ENCODE data around the gene MTFMT.

MTFMT gene

DNA sequence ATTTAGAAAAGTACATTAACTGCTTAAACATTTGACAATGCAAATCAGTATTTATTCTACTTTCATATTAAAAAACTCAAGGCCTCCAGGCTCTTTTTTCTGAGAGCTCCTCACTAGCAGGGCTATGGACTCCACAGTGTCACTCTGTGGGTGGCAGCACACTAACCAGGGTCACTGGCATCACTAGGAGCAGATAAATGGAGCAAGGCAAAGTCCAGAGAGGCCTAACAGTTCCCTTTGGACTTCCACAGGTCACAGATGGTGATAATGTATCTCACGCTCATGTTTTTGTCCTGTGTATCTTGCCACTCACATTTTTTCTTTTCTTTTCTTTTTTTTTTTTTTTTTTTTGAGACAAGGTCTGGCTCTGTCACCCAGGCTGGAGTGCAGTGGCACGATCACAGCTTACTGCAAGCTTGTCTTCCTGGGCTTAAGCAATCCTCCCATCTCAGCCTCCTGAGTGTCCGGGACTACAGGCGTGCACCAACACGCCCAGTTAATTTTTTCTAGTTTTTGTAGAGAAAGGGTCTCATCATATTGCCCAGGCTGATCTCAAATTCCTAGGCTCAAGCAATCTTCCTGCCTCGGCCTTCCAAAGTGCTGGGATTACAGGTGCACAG, 47.5 kb downstream of the MTFMT start:
- DNase-seq, result no peak

DNA sequence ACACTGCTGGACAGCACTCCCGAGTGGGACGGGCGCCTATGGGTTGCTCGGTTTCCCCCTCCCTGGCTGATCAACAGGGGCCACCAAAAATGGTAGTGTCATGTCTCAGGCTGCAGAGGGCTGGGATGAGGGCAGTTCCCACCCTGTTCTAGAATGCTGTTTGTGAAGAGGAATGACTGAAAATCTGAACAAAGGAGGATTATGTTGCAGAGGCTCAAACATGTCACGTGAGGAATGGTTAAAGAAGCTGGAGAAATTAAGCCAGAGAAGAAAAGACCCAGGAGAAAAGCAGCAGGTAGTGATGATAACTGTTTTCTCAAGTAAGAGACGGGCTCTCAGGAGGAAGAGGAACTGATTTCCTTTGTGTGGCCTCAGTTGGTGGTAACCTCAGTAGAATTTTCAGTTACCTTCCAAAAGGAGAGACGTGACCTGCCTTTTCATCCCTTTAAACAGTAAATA, 50.2 kb downstream of the MTFMT start:
- DNase-seq, result no peak

DNA sequence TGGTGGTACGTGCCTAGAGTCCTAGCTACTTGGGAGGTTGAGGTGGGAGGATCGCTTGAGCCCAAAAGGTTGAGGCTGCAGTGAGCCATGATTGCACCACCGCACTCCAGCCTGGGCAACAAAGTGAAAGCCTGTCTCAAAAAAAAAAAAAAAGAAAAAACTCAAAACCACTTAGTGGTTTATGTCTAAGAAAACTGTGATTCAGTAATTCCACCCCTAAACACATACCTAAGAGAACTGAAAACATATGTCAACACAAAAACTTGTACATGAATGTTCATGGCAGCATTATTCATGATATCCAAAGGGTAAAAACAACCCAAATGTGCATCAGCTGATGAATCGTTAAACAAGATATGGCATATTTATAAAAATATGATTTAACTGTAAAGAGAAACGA, 54.0 kb downstream of the MTFMT start:
- no peak for DNase-seq

DNA sequence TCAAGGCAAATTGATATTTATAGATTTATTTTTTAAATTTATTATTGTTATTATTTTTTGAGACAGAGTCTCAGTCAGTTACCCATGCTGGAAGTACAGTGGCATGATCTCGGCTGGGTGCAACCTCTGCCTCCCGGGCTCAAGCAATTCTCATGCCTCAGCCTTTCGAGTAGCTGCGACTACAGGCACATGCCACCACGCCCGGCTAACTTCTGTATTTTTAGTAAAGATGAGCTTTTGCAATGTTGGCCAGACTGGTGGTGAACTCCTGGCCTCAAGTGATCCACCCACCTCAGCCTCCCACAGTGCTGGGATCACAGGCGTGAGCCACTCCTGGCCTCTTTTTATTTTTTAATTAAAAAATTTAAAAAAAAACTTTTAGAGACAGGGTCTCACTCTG, 58.7 kb downstream of the MTFMT start:
- no peak for DNase-seq

DNA sequence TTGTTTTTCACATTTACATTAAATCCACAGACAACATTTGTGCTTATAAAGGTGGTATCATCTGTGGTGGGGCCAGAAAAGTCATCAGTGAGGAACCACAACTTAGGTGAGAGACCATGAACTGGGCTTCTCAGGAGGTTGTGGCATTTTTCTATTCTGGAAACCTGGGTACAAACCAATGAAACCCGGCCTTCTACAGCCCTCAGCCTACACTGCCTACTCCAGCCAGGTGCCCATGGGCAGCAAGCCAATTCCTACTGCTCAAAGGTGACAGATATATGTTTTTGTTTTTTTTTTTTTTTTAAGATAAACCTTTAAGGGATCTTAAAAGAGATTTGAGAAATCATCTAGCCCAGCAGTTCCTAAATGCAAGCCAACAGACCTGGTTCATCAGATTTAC, 60.0 kb downstream of the MTFMT start:
- DNase-seq, result no peak

DNA sequence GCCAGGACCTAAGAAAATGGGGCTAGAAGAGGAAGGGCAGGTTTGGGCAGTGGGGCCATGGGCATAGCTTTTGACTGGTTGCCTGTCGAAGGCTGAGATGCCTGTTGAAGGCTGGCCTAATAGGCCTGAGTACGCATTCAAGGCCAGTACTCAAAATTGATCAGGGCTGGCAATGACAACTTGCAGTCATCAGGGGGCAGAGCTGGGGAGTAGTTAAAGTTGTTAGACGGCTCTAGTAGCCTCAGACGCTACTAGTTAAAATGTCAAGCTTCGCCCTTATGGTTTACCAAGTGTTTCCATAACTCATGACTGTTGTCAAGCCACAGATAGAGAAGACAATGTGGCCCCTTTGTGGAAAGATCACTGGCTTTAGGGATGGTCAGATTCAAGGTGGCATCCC, 68.4 kb downstream of the MTFMT start:
- no peak for DNase-seq

DNA sequence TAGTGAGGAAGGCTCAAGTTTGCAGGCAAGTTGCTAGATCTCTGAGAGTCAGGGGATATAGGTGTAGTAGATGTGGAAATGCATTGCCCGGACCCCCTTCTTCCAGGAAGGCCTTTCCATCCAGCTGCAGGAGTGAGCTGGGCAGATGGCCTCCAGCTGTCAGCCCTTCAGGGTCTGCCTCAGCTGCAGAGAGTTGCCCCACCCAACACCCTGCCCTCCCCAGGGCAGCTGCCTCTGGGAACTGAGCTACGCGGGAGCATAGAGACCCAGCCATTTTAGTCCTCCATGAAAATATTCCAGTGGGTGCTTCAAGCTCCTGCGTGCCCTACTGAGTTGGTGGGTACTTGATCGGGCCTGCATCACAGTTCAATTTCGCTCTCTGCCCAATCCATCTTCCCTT, 69.3 kb downstream of the MTFMT start:
- no peak for DNase-seq

DNA sequence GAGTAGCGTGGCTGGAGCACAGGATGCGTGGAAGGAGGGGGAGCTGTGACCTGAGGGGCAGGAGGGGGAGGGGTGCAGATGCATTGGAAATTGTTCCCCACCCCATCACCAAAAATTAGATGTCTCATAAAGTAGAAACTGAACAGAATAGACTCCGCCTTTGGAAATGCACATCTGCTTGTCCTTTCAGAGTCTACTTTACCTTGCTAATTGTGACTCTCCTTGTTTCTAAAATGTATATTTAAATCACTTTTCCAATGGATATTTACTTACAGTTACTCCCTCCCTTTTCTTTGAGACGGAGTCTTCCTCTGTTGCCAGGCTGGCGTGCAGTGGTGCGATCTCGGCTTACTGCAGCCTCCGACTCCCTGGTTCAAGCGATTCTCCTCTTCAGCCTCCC, 70.3 kb downstream of the MTFMT start:
- DNase-seq, result no peak

DNA sequence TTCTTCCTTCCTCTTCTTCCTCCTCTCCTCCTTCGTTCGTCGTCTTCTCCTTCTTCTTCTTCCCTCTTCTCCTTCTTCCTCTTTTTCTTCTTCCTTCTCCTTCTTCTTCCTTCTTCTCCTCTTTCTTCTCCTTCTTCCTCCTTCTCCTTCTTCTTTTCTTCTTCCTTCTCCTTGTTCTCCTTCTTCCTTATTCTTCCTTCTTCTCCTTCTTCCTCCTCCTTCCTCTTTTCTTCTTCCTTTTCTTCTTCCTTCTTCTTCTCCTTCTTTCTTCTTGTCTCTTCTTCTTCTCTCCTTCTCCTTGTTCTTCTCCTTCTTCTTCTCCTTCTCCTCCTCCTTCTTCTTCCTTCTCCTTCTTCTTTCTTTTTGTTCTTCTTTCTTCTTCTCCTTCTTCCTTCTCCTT, 75.0 kb downstream of the MTFMT start:
- DNase-seq, result no peak

DNA sequence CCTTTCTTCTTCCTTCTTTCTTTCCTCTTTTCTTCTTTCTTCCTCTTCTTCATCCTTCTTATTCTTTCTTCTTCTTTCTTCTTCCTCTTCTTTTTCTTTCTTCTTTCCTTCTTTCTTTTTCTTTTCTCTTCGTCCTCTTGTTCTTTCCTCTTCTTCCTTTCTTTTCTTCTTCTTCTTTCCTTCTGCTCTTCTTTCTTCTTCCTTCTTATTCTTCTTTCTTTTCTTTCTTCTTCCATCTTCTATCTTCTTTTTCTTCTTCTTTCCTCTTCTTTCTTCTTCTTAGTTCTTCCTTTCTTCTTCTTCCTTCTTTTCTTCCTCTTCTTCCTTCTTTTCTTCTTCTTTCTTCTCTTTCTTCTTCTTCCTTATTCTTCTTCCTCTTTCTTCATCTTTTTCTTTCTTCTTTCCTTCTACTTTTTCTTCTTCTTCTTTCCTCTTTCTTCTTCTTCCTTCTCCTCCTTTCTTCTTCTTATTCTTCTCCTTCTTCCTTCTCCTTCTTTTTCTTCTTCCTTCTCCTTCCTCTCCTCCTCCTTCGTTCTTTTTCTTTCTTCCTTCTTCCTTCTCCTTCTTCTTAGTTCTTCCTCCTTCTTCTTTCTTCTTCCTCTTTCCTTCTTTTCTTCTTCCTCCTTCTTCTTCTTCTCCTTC, 77.5 kb downstream of the MTFMT start:
- DNase-seq, result no peak

Measured in NCI-H187 treated with DMSO at 0.1 percent for 48 hours (cell line).